NCI-H446 treated with DMSO at 0.1 percent for 48 hours (cell line): ENCODE data around the gene SRSF1.
"Not testable (repeated sequence)": the region's sequence is repeated elsewhere in the genome, so short reads cannot be mapped to it uniquely, and the experiment has no call there.

Source experiments
- DNase-seq: peaks from one replicate; lab custom pipeline; 2025; lab: John Stamatoyannopoulos, UW

SRSF1 gene

DNA sequence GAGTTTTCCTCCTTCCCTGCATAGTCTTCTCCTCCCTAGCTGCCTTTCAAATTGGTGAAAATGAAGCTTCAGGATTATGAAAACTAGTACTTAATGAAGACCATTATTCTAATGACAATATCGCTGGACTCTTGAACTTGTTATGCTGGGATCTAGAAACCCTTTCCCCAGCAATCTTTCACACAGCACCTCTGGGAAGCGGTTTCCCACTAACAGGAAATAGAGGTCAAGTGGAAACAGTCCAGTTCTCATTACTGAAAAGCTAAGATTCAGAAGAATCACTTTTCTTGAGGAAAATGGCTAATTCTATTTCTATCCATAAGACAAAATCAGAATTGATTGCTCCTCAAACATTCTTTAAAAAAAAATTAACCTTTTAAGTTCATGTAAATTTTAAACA, 17.0 kb downstream of the SRSF1 start:
- no peak for DNase-seq

DNA sequence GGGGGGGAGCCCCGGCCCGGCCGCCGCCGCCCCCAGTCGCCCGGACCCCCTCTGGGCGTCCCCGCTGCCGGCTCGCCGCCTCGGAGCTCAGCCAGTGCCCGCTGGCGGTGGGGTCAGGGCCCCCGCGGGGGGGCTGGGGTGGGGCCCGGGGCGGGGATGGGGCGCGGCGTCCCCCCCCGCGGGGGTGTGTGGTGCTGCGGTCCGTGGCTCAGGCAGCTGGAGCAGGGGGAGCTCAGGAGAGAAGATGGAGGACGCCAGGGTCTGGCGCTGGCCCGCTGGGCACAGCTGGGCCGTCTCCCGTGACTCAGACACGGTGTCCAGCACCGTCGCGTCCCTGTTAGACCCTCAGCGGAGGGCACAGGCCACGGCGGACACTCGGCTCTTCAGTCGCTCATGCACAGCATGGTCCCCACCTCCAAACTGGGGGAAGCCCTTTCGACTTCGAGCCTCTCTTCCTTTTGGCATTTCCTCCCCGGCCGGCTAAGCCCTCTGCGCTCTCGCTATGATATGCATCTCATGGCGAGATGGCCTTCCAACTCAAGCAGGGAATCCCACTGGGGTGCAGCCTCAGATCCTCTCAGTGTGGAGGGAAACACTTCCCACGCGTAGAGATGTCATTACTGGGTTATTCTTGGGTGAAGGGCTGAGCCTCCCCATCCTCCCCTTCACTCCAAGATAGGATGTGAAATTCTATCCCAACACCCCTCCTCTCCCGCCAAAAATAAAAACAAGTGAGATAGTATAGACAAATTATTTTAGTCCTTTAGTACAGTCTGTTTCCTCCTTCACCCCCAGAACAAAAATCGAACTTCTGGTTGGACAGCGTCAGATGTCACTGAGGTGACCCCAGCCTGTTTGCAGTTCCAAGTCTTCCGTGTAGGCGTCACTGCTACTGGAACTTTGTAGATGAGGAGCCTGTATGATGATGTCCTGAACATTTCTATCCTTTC, 18.5 kb downstream of the SRSF1 start:
- peak; percentile 33 for DNase-seq

DNA sequence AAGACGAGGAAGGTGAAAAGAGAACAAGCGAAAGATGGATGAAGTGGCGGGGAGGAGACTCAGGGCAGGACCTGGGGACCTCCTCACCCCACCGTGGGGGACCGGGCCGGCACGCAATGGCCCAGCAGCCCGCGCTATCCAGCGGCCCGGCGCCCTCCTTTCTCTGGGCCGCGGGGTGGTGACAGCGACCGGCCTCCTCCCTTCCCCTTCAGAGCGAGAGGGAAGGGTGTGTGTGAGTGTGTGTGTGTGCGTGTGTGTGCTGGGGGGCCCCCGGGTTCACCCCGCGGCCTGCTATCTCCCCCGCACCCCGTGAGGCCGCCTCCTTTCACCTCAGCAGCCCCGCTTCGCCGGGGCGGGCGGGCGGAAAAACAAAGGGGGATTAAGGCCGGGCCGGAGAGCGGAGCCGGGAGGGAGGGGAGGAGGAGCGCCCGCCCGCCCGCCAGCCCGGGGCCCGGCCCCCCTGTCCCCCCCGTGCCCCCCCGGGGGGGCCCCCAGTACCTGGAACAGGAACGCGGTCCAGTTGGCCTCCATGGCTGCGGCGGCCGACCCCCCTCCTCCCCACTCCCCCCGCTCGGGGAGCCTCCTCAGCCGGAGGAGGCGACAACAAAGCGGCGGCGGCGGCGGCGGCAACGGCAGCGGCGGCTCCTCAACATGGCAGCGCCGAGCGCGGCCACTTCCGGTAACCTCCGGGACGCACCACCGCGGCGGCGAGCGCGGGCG, 19.3 kb downstream of the SRSF1 start, which contains the start of gene VEZF1:
VEZF1 (minus strand) TSS at position 674 of the 720 bp plus-strand sequence; CDS start at position 531, 143 bp downstream.
- no peak for DNase-seq

DNA sequence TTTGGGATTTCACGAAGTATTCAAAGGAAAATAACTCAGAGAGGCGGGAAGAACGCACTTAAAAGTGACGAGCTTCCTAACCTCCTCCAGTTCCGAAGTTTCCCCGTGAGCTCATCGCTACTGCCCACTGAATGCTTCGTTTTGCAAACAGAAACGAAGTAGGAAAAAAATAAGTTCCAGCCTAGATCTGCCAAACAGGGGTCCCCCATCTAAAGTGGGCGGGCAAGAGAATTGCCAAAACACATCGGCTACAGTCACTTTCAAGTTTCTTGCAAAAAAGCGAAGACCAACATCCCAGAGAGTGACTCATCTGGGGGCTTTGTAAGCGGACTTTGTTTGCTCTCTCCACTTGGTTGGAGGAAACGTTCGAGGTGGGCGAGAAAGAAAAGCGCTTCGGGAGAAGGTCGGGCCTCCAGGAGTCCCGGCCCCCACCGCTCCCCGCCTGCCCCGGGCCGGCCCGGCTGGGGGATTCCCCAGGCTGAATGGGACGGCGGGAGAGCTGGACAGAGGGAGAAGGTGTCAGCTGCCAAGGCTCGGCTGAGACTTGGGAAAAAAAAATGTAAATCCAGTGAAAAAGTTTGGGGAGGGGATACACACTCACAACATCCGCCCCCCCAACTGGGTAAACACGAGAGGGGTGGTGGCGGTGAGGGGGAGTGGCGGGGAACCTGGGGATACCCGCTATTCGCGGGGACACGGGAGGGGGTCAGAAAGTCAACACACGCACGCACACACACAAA, 20.0 kb downstream of the SRSF1 start:
- no peak for DNase-seq

DNA sequence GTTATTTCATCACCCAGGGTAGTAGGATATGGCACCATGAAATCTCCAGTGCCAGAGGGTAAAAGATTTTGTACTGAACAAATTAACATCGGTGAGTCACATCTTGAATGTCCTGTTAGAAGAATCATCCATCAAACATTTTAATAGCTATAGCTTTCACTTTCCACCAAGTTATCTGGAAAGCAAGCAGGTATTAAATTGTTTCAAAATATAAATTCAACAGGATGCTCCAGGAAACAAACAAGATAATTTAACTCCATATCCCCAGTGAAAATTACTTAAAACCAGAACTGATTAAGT, 21.4 kb downstream of the SRSF1 start:
- peak; percentile 15 for DNase-seq

DNA sequence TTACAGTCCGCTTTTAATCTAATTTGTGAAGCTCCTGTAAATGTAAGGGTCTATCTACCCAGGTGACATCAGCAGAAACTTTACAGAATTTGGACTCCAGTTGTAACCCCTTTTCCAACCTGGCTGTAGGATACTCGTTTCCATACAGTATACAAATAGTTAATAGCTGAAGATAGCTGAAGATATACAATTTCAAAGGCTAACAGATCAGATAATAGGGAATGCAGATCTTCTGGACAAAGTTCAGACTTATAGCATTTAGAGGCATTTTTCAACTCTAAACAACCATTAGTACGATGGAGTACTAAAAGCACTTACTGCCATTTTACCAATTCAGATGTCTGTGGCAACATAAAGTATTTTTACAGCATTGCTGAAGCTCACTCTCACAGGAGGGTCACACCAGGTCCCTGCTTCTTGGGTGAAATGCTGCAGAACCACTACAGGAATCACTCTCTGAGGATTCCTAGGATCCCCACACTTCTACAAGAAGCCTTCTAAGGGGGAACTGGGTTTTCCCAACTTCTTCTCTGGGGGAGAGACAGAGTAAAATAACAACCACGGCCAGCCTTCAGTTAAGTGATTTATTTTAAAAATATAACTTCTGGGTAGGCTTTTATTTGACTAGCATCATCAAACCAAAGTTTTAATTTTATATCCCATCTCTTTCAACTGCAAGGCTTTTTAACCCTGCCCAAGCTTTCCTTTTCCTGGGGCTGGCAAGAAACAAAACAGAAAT, 21.9 kb downstream of the SRSF1 start:
- no peak for DNase-seq

DNA sequence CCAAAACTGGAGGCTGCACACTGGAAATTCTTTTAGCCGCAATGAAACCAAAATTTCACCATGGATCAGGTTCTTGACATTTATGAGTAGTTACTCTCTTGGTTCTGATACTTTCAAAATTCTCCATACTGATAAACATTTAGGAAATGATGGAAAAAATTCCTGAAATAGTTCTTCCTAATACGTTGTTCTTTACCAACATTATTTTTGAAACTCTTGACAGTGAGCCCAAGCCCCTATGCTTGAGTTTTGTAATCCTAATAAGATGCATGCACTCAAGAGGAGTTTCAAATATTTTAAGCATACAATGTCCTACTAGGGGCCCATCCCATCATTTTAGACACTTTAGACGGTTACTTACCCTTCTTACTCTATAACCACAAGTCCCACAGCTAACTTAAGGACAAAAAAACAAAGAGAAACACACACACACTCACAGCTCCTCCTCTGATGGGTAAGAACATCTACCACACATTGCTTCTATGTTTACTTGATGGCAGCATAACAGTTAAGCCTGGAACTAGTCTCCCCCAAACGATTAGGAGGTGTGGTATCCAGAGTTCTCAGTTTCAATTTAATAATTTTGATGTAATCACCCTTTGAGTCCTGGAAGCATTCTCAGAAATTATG, 22.7 kb downstream of the SRSF1 start:
- DNase-seq = no peak

DNA sequence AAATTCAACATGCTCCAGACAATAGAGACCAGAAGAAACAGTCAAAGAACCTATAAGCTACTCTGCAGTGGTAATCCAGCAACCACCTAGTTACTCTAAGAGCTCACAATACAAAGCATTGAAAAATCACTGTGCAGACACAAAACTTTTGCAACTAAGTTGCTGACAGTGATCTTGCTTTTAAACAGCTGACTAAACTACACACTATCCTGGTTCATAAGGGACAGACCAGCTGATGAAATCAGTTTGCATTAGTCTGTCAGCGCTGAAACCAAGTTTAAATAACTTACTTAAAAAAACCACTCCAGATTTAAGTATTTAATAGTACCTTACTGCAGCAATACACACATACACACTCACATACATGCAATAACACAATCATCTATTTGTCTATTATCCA, 23.6 kb downstream of the SRSF1 start:
- DNase-seq = no peak

DNA sequence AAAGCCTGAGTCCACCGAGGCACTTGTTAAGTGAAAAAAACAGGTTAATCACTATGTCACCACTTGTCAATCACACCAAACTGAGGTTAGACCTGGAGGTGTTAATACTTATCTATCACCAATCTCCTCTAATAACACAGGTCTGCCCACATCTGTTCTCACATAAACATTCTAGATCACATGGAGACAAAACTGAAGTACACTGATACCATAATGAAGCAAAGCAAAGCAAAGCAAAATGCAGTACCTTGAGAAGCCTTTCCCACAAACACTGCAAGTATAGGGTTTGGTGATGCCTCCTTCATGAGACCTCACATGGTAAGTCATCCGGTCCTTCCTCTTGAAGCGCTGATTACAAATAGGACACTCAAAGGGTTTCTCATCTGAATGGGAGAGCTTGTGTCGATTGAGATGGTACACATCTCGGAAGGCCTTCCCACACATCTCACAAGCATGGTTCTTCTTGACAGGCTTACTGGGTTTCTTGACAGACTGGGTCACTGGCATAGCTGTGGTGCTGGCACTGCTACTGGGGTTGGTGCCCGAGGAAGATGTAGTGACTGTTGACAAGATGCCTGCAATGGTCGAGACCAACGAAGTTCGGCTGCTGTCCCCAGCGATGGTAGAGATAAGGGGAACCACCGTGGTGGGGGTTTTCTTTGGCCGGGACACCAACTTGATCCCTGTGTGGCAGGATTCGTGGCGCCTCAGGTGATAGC, 24.4 kb downstream of the SRSF1 start:
- no peak for DNase-seq

DNA sequence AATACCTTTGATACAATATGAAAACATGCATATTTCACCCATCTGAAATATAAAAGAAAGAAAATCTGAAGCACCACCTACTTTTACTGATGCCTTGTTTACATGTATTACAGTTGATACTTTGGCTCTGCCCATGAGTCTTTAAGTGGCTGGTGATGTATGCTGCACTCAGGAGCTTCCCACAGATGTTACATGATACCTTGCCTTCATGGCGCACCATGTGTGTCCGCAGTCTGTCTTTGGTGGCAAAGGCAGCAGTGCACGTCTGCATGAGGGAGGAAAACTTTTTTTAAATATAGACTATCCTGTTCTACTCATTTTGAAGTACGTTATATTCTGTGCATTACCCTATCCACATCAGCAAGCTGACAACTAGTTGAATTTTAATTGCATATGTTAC, 26.5 kb downstream of the SRSF1 start:
- no peak for DNase-seq

DNA sequence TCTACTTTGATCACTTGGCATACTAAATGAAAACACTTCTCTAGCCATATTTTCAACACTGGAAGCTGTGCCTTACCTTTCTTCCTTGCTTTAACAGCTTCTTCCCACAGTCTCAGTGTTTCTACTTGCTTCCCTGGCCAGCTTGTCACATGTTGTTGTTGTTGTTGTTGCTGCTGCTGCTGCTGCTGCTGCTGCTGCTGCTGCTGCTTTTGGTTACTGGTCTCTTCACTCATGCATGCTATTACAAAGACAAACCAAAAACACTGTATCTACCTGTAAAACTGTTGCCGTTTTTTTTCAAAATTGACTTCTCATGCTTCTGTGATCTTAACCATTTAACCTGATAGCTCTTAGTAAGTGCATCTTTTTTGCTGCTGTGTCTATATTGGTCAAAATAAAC, 28.0 kb downstream of the SRSF1 start:
- no peak for DNase-seq

DNA sequence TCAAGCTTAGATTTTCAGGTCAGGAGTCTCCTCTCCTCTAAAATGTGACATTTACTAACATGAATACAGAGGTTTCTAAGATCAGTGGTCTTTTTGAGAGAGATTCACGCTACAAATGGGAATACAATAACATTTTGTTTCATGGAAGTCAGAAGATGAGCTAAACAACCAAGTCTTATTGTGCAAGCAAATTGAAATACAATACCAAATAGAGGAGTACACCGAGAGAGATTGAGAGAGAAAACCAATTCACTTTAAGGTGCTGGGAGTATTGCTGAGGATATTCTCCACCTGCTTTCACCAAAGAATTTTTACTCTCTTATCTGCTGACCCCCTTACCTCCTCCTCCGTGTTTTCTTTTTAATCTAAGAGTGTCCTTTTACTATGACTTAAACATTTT, 30.5 kb downstream of the SRSF1 start:
- DNase-seq = no peak

DNA sequence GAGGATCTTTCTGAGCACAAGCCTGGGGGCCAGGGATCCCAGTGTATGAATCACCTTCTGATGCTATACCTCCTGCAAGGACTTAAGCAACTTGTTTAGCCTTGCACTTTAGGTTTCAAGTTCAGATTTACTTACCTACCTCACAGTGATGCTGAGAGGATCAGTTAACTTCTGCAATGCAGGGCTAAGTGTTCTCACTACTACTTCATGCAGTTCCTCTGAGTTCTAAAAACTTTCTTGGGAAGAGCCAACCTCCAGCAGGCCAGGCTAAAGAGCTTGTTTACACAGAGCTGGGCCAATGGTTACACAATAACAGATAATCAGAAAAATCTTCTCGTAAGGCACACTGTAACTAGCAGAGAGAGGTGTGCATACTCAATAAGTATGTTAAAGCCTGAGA, 32.0 kb downstream of the SRSF1 start:
- DNase-seq = no peak

DNA sequence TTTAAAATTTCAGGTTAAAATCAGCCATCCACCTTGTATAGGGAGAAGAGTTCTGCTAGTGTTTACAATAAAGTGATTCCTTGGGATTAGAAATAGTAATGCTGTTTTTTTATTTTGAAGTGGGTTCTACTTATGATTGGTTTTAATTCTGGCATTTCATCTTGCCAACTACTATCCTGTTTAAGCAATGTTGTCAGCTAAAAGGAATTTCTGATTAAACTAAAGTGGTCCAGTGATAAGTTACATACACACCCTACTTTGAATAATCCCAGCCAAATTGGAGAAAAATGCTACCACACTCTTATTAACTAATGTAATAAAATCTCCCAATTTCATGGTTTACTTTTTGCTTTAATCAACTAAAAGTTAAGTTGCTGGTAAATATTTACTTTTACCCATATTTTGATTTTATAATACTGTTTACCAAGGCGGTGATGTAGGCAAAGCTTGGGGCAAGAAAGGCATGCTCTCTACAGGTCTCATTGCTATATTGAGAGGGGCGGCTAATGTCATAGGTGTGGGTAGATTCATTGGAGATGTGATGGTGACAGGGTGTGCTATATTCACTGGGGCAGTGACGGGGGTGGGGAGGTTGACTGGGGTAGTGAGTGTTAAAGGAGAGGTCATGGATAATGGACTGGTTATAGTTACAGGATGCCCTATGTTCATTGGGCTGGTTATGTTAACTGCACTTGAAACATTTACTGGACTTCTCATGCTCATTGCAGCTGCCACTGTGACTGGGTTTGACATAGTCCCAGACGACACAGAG, 32.8 kb downstream of the SRSF1 start:
- not testable (repeated sequence) for DNase-seq

DNA sequence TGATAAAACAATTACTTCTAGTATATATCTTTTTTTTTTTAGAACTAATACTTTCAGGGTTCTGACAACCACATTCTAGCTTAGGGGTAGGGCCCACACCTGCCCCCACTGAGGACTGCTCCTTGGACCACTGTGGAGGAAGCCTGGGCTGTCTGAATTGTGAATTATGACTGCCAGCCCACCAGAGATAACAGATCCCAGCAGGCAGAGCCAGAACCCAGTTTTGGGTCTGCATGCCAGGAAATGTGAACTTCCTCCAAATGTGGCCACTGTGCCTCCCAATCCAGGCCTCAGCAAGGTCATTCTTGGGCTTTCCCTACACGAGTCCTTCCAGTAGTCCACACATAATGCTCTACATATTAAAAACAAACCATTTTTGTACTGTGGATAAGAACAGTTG, 34.9 kb downstream of the SRSF1 start:
- no peak for DNase-seq

DNA sequence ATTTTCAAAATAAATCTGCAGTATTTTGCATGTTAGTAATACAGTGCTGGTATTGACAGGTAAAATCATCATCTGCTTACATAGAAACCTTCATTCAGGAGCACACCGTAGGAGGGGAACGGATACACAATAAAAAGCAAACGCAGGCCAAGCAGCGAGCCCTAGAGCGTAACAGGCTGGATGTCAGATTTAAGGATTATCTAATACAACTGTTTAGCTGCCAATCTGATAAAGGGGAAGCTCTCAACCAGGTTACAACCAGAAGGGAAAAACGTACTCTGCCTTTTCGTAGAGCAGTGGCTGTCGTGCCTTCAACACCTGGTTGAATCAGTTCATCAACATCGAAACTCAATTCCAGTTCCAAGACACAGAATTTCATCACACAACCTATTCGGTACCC, 35.5 kb downstream of the SRSF1 start:
- DNase-seq = no peak

DNA sequence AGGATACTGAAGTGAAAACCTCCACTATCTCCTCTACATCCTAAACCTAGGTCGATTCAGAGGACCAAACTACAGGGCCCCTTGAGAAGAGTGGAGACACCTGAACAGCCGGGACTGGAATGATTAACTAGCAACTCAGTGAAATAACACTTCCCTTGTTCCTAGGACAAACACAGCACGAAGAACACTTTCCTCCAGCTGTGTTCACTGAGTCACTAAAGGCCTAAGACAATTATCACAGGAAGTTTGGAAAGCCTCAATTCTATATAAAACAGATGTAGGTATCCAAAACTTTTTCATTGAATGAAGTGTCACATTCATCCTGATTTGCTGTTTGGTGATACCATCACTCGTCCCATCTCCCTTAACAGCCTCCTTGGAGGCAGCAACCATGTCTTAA, 36.3 kb downstream of the SRSF1 start:
- DNase-seq = no peak

DNA sequence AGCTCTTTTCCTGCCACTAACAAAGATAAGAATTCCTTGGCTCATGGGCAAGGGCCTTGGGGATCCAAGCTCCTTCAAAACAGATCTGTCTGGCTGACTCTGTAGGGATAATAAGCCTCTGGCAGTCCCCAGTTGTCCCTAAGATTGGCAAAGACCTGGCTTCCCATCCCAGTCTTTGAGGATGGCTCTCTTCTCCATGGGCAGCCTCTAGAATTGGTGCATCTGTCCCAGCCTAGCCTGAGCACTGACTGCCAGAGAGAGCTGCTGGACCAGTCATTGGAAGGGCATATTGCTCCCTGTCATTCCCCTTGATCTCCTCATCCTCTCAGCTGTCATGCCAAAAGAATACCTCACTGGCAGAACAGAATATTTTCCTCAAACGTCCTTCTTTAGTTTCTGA, 38.6 kb downstream of the SRSF1 start:
- DNase-seq = no peak

DNA sequence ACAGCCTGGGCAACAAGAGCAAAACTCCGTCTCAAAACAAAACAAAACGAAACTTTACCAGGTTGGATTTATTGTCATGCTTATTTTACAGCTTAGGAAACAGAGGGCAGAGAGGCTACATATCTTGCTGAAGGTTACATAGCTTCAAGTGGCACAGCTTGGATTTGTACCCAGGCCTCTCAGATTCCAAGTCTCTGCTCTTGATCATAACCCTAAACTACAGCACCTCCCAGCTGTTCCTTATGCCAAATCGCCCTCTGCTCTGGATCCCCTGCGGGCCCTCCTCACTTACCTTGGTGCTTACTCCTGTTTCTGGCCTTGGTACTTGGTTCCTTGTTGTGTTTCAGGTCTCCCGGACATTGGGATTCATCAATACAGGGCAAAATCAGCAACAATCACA, 40.2 kb downstream of the SRSF1 start:
- DNase-seq = no peak

DNA sequence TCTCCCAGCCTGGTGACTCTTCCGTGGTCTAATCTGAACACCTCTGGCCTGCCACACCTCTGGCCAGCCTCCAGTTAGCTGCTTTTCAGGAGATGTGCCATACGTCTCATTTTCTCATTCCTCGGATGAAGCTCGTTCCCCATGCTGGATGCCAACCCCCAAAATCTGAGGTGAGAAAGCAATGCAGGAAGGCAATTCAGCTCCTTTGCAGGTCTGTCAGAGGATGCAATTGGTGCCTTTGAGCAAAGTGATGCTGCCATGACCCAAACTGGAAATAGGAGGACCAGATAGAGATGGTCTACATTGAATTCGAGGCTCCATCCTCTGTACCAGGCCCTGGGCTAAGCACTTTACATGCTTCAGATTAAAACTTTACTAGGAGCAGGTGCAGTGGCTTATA, 40.8 kb downstream of the SRSF1 start:
- DNase-seq = no peak
